ENCODE results near the gene USP6. TPM values are rescaled to one million over a fixed set of nuclear protein-coding genes. Genes with fewer than 3 reads are reported as not detected.

USP6 gene
- total and polyA plus RNA-seq, 10 of the 15 experiments (the other 5 are each of a cell fraction or from before 2014, with no cell fraction given): under 0.01 to 0.39 (median 0.10) TPM; not detected in 2

- SMC1A ChIA-PET (ENCODE audit: uncharacterized antibody, unreplicated experiment): interaction anchor here (0.7 to 2.1 kb wide), 6 partner anchors 39 to 189 kb away, joined by 3 to 7 read pairs (median 4); no protein-coding TSS in a partner anchor
- peak; percentile 81 for DNase-seq (ENCODE audit: low read depth, low spot score)
- peaks cover 16% of the 10 kb centered on the region for H3K79me2 ChIP-seq (ENCODE audit: control insufficient read depth, insufficient read depth, low read length)
- CTCF ChIA-PET: interaction anchor here (0.6 to 14.1 kb wide), 22 partner anchors 11 to 872 kb away, joined by 3 to 209 read pairs (median 3); partner anchors contain the start of genes C1QBP and SCIMP
- peak within 1 kb of the TSS; percentile 88 for H3K27ac ChIP-seq (ENCODE audit: control insufficient read depth, insufficient read depth)
- H2AFZ ChIP-seq (ENCODE audit: control insufficient read depth, low read depth, low read length): peak within 1 kb of the TSS; percentile 85
- no peaks in the 10 kb centered on the region for H3K27me3 ChIP-seq (replicated peaks in 1 of 2; ENCODE audit: control insufficient read depth in 2 of 2, insufficient read depth in 2 of 2, low read length in 1 of 2)
- peak within 1 kb of the TSS; percentile 77 for H3K4me2 ChIP-seq (ENCODE audit: control insufficient read depth, insufficient read depth)
- H3K4me1 ChIP-seq (ENCODE audit: control insufficient read depth, insufficient read depth, low read length): peaks cover 3% of the 10 kb centered on the region; the same call in 1 of the 2 replicates
- WGBS (ENCODE audit: insufficient coverage, insufficient replicate concordance, low lambda C conversion rate, missing lambda C conversion rate): 4% methylated on average over 80 of the region's 82 CpGs
- peak within 1 kb of the TSS; percentile 81 for H3K9ac ChIP-seq (ENCODE audit: control insufficient read depth, insufficient read depth, low read length)
- FAIRE-seq: no peak
- no TSS peak for BruUV-seq (replicated peaks)
- peak; percentile 100 for ATAC-seq
- no peaks in the 10 kb centered on the region for H4K20me1 ChIP-seq (ENCODE audit: control insufficient read depth, insufficient read depth)
- H3K4me3 ChIP-seq: peak within 1 kb of the TSS; percentile 68
- RAD21 ChIA-PET (ENCODE audit: unreplicated experiment): interaction anchor here (0.7 to 3.8 kb wide), 10 partner anchors 35 to 244 kb away, joined by 3 to 19 read pairs (median 4); partner anchors contain the start of genes NUP88, PFN1, SCIMP and ZFP3
- intact Hi-C loops (cut with micrococcal nuclease; ENCODE audit: unreplicated experiment) (loop anchor here (2.0 kb wide), 1 partner anchor 113 kb away; the partner anchor contains the start of gene ZFP3), in situ Hi-C loops (cut with MboI) (no loop called here)
- H3K36me3 ChIP-seq (ENCODE audit: control insufficient read depth in 2 of 2, insufficient read depth in 2 of 2, low read length in 1 of 2): peaks cover 0 to 3% of the 10 kb centered on the region in 2 experiments; a peak in 1 of 4 replicates
- peaks cover 21% of the 10 kb centered on the region for H3K9me3 ChIP-seq (replicated peaks; ENCODE audit: control insufficient read depth, insufficient read depth, low read length)
- POLR2A ChIA-PET: interaction anchor here (0.6 to 2.7 kb wide), 7 partner anchors 14 to 252 kb away, joined by 3 to 12 read pairs (median 5); partner anchors contain the start of genes RNF167, SCIMP, SLC25A11 and ZFP3
- TF ChIP-seq BACH1 (IDR thresholded peaks at IDR 0.05; ENCODE audit: borderline replicate concordance): peak; percentile 82
- no peak for TF ChIP-seq ZNF622 (IDR thresholded peaks at IDR 0.05)
- peak; percentile 82; the same call in 1 of the 2 replicates for TF ChIP-seq GABPA (IDR thresholded peaks at IDR 0.05; ENCODE audit: low read depth)
- TF ChIP-seq RUNX3 (IDR thresholded peaks at IDR 0.05; ENCODE audit: low read length): 0 out of 2 replicates have a peak, but pooled peaks have one; percentile 2
- TF ChIP-seq EGR1 (IDR thresholded peaks at IDR 0.05; ENCODE audit: borderline replicate concordance in 1 of 2, low read depth in 2 of 2, low read length in 2 of 2): peak in 1 of 2 experiments; percentile 67; a peak in 2 of 3 replicates
- peak; percentile 97 for TF ChIP-seq POLR2A (IDR thresholded peaks at IDR 0.05; ENCODE audit: low read depth, low read length)
- 0 out of 2 replicates have a peak, but pooled peaks have one; percentile 32 for TF ChIP-seq TBL1XR1 (IDR thresholded peaks at IDR 0.05; ENCODE audit: low read depth, low read length)
- no peak for TF ChIP-seq NR2C2 (IDR thresholded peaks at IDR 0.05; ENCODE audit: borderline replicate concordance, control insufficient read depth, insufficient read length, low read depth)
- TF ChIP-seq KLF5 (IDR thresholded peaks at IDR 0.05; ENCODE audit: partially characterized antibody): peak; percentile 66
- peak; percentile 85 for TF ChIP-seq NR2C1 (IDR thresholded peaks at IDR 0.05)
- peak; percentile 88; the same call in 1 of the 2 replicates for TF ChIP-seq TAF1 (IDR thresholded peaks at IDR 0.05; ENCODE audit: borderline replicate concordance, low read depth, low read length)
- TF ChIP-seq TCF12 (IDR thresholded peaks at IDR 0.05; ENCODE audit: low read depth, low read length): no peak
- 0 out of 2 replicates have a peak, but pooled peaks have one; percentile 31 for TF ChIP-seq CHD2 (IDR thresholded peaks at IDR 0.05; ENCODE audit: borderline replicate concordance, low read depth, low read length)
- no peak for TF ChIP-seq SUPT20H (IDR thresholded peaks at IDR 0.05; ENCODE audit: borderline replicate concordance, control insufficient read depth, low read depth, low read length)
- no peak for TF ChIP-seq JUNB (IDR thresholded peaks at IDR 0.05)
- TF ChIP-seq CBFB (IDR thresholded peaks at IDR 0.05; ENCODE audit: low read depth): 0 out of 2 replicates have a peak, but pooled peaks have one; percentile 64
- 0 out of 2 replicates have a peak, but pooled peaks have one; percentile 49 for TF ChIP-seq RB1 (IDR thresholded peaks at IDR 0.05; ENCODE audit: borderline replicate concordance)
- TF ChIP-seq ZSCAN29 (IDR thresholded peaks at IDR 0.05): no peak
- TF ChIP-seq SRF (IDR thresholded peaks at IDR 0.05; ENCODE audit: low read depth in 2 of 2, low read length in 2 of 2): 0 out of 4 replicates have a peak, but pooled peaks of 1 of the 2 experiments have one; percentile 42
- TF ChIP-seq HDAC2 (IDR thresholded peaks at IDR 0.05): 0 out of 2 replicates have a peak, but pooled peaks have one; percentile 57
- peak; percentile 58; the same call in 1 of the 2 replicates for TF ChIP-seq SMAD5 (IDR thresholded peaks at IDR 0.05; ENCODE audit: low read depth)
- peak; percentile 72; the same call in 1 of the 2 replicates for TF ChIP-seq CREB1 (IDR thresholded peaks at IDR 0.05; ENCODE audit: low read depth)
- TF ChIP-seq TCF7 (IDR thresholded peaks at IDR 0.05; ENCODE audit: borderline replicate concordance): no peak
- TF ChIP-seq RAD21 (IDR thresholded peaks at IDR 0.05; ENCODE audit: insufficient read depth, low read depth, low read length): peak; percentile 50
- 0 out of 2 replicates have a peak, but pooled peaks have one; percentile 68 for TF ChIP-seq HDGF (IDR thresholded peaks at IDR 0.05)
- TF ChIP-seq ZZZ3 (IDR thresholded peaks at IDR 0.05; ENCODE audit: control insufficient read depth, insufficient read length, low read depth): no peak
Observed at GRCh38 chr17:5191541-5192417, 75.9 kb downstream of the USP6 start, which contains the start of gene ZNF594. TSS of gene ZNF594 (minus strand) at chr17:5191868. CDS start at chr17:5184256, 7,612 bp downstream.

All from GM12878 (cell line).